Measurements from ENCODE around the gene NR1H2.

GRCh38 chr19:50410109-50410508 is 33.9 kb downstream of the NR1H2 start:
- TF ChIP-seq YY1 (IDR thresholded peaks at IDR 0.05; ENCODE audit: low read depth, low read length) (no peak), CTCF (IDR thresholded peaks at IDR 0.05 in 2 of 3, conservative IDR thresholded peaks at IDR 0.05 in 1 of 3; ENCODE audit: control insufficient read depth in 2 of 3, extremely low read depth in 1 of 3, insufficient read depth in 1 of 3, low read depth in 3 of 3, low read length in 3 of 3) (no peak), NRF1 (conservative IDR thresholded peaks at IDR 0.05; ENCODE audit: low read depth, low read length) (no peak), CHD1 (IDR thresholded peaks at IDR 0.05; ENCODE audit: low read depth, low read length) (no peak), CUX1 (IDR thresholded peaks at IDR 0.05; ENCODE audit: insufficient replicate concordance, low read depth, low read length) (no peak)

All from GM12878 (cell line).